NCI-H2171 (cell line): ENCODE results near the gene PPP1R12C.
"Not testable (repeated sequence)": the region's sequence is repeated elsewhere in the genome, so short reads cannot be mapped to it uniquely, and the experiment has no call there.

ENCODE experiments used
- DNase-seq: peaks from one replicate; lab custom pipeline; 2025; lab: John Stamatoyannopoulos, UW

PPP1R12C gene

GRCh38 chr19:55116859-55117662 lies at the start of gene PPP1R12C:
TSS of gene PPP1R12C (minus strand) at chr19:55117637. CDS start at chr19:55117543, 94 bp downstream.
- DNase-seq: no peak

- peak; percentile 96 for DNase-seq
These were observed 49.3 kb upstream of the PPP1R12C start, which contains the start of gene DNAAF3 for GRCh38 chr19:55166530-55167268. TSS of gene DNAAF3 (minus strand) at chr19:55166613. CDS start at chr19:55166413, 200 bp downstream.

GRCh38 chr19:55165952-55166529 lies 48.6 kb upstream of the PPP1R12C start:
- peak; percentile 80 for DNase-seq

- DNase-seq: no peak
These were observed 44.3 kb upstream of the PPP1R12C start for GRCh38 chr19:55161571-55162322.

GRCh38 chr19:55160986-55161365 lies 43.5 kb upstream of the PPP1R12C start:
- DNase-seq: no peak

- peak; percentile 92 for DNase-seq
These were observed 42.9 kb upstream of the PPP1R12C start for GRCh38 chr19:55160128-55160985.

- no peak for DNase-seq
These were observed 41.7 kb upstream of the PPP1R12C start for GRCh38 chr19:55158848-55159749.

GRCh38 chr19:55158423-55158822 lies 41.0 kb upstream of the PPP1R12C start:
- DNase-seq: no peak

GRCh38 chr19:55157064-55157908 lies 39.8 kb upstream of the PPP1R12C start, which contains the start of gene TNNI3:
TSS of gene TNNI3 (minus strand) at chr19:55157732. CDS start at chr19:55157589, 143 bp downstream.
- no peak for DNase-seq

GRCh38 chr19:55156202-55157063 lies 39.0 kb upstream of the PPP1R12C start:
- no peak for DNase-seq

- not testable (repeated sequence) for DNase-seq
These were observed 38.3 kb upstream of the PPP1R12C start for GRCh38 chr19:55155784-55156183.

- DNase-seq: no peak
These were observed 36.3 kb upstream of the PPP1R12C start for GRCh38 chr19:55153652-55154264.

- DNase-seq: peak; percentile 87
These were observed 34.6 kb upstream of the PPP1R12C start for GRCh38 chr19:55152017-55152416.

- DNase-seq: no peak
These were observed 31.9 kb upstream of the PPP1R12C start, which contains the start of gene TNNT1 for GRCh38 chr19:55149078-55150003. TSS of gene TNNT1 (minus strand) at chr19:55149206. CDS start at chr19:55147157, 2,049 bp downstream.

GRCh38 chr19:55147545-55148251 lies 30.3 kb upstream of the PPP1R12C start:
- no peak for DNase-seq
